Endodermal cell (in vitro differentiated cells): ENCODE measurements around the gene MYCBPAP. TPM values are rescaled to one million over a fixed set of nuclear protein-coding genes. Genes with fewer than 3 reads are reported as not detected.

Experiments
- DNase-seq: peaks from one replicate; pipeline ENCODE4 v3.0.0-alpha.2; 2017
- H3K27ac ChIP-seq: 2 replicates; pipeline ENCODE4 v1.5.1; 2013; ENCODE audit warnings: mild to moderate bottlenecking, low read depth, low read length, moderate library complexity
- H3K27me3 ChIP-seq: 2 replicates; pipeline ENCODE4 v1.6.1; 2013; ENCODE audit warnings: mild to moderate bottlenecking, low read length, moderate library complexity; ENCODE audit not compliant: insufficient read depth, control insufficient read depth, poor library complexity, severe bottlenecking
- H3K36me3 ChIP-seq: 2 replicates; pipeline ENCODE4 v1.7.0; 2013; ENCODE audit warnings: mild to moderate bottlenecking, low read length, moderate library complexity; ENCODE audit not compliant: control insufficient read depth, insufficient read depth
- H3K4me1 ChIP-seq: one replicate; pipeline ENCODE4 v1.7.0; 2013; ENCODE audit warnings: low read length; ENCODE audit not compliant: control insufficient read depth, insufficient read depth
- H3K4me3 ChIP-seq: 2 replicates; pipeline ENCODE4 v1.5.1; 2013; ENCODE audit warnings: mild to moderate bottlenecking, low read length, moderate library complexity
- H3K9ac ChIP-seq: 2 replicates; pipeline ENCODE4 v1.6.1; 2013; ENCODE audit warnings: mild to moderate bottlenecking, low read length, moderate library complexity; ENCODE audit not compliant: poor library complexity, severe bottlenecking; ENCODE audit errors: extremely low read depth
- H3K9me3 ChIP-seq: 2 replicates; pipeline ENCODE4 v1.6.1; 2013; ENCODE audit warnings: mild to moderate bottlenecking, low read length, moderate library complexity; ENCODE audit not compliant: control insufficient read depth
- H3K27ac Mint-ChIP-seq: 2 replicates; pipeline ENCODE4 v1.8.0; 2020; ENCODE audit warnings: mixed read lengths
- H3K27me3 Mint-ChIP-seq: 2 replicates; pipeline ENCODE4 v1.8.0; 2021; ENCODE audit warnings: mild to moderate bottlenecking, mixed read lengths; ENCODE audit not compliant: insufficient read depth
- H3K36me3 Mint-ChIP-seq: 2 replicates; pipeline ENCODE4 v1.8.0; 2020; ENCODE audit warnings: low read depth, mixed read lengths
- H3K4me1 Mint-ChIP-seq: 2 replicates; pipeline ENCODE4 v1.8.0; 2020; ENCODE audit warnings: mixed read lengths
- H3K4me3 Mint-ChIP-seq: 2 replicates; pipeline ENCODE4 v1.8.0; 2020; ENCODE audit warnings: mild to moderate bottlenecking, moderate library complexity, mixed read lengths
- H3K9me3 Mint-ChIP-seq: 2 replicates; pipeline ENCODE4 v1.8.0; 2020; ENCODE audit warnings: mild to moderate bottlenecking, mixed read lengths
- CTCF ChIP-seq: fragments of 200-600 bp; sonication (generic); conservative IDR thresholded peaks from 2 replicates; pipeline ENCODE4 v1.5.0; 2021; ENCODE audit warnings: antibody characterized with exemption, mild to moderate bottlenecking
- WGBS, 2 experiments: methylation state at CpG; one replicate each; pipeline versions ENCODE4 v1.1.5 to v1.1.7; 2013; ENCODE audit warnings: missing lambda C conversion rate in 2 of 2, mixed read lengths in 1 of 2; ENCODE audit not compliant: insufficient coverage in 1 of 2, insufficient read length in 1 of 2; 5-methylcytosine and 5-hydroxymethylcytosine counted together
- total RNA-seq, 2 donors: library from RNA; stranded (reverse); fragmentation: NEBNext Ultra II Directional in 1 of 2; extraction: Animal tissue kit (Norgen Biotek cat#: 25700) in 1 of 2; gene quantifications; 2 replicates in 1 of 2; 3 replicates in 1 of 2; pipeline ENCODE4 v1.2.1, GENCODE V29; 2021

MYCBPAP gene
- total RNA-seq, 2 donors from 2014 or later, result 3.5 to 7.1 TPM

GRCh38 chr17:50541402-50541715, 33.1 kb downstream of the MYCBPAP start:
- no peak for DNase-seq
- no peak overlapping the region for H3K27ac ChIP-seq
- H3K27ac Mint-ChIP-seq, result no peak overlapping the region
- no peaks in the 10 kb centered on the region for H3K9me3 ChIP-seq
- no peak for TF ChIP-seq CTCF
- no peaks in the 10 kb centered on the region for H3K36me3 ChIP-seq
- peak overlapping the region; percentile 84 for H3K4me3 ChIP-seq
- no peaks in the 10 kb centered on the region for H3K27me3 ChIP-seq
- H3K4me1 Mint-ChIP-seq, result peaks cover 10% of the 10 kb centered on the region
- H3K9me3 Mint-ChIP-seq, result no peaks in the 10 kb centered on the region
- no peaks in the 10 kb centered on the region for H3K36me3 Mint-ChIP-seq
- WGBS, 2 experiments, result 70 to 85% methylated on average over 7 to 9 of the region's 9 CpGs
- peak overlapping the region; percentile 69 for H3K4me3 Mint-ChIP-seq
- peaks cover 6% of the 10 kb centered on the region for H3K4me1 ChIP-seq
- peak overlapping the region; percentile 15 for H3K9ac ChIP-seq
- H3K27me3 Mint-ChIP-seq, result peaks cover 25% of the 10 kb centered on the region

GRCh38 chr17:50541716-50542688, 33.8 kb downstream of the MYCBPAP start:
- DNase-seq, result peak; percentile 97
- 3 to 4% methylated on average over 56 to 82 of the region's 82 CpGs for WGBS, 2 experiments
- Mint-ChIP-seq H3K36me3 (no peaks in the 10 kb centered on the region), H3K9me3 (no peaks in the 10 kb centered on the region), H3K27me3 (peaks cover 24% of the 10 kb centered on the region), H3K4me3 (peak overlapping the region; percentile 69), H3K4me1 (peaks cover 10% of the 10 kb centered on the region), H3K27ac (peak overlapping the region; percentile 67)
- Histone ChIP-seq H3K27ac (peak overlapping the region; percentile 85), H3K9me3 (no peaks in the 10 kb centered on the region), H3K4me3 (peak overlapping the region; percentile 84), H3K27me3 (no peaks in the 10 kb centered on the region), H3K9ac (peak overlapping the region; percentile 59), H3K4me1 (peaks cover 6% of the 10 kb centered on the region), H3K36me3 (no peaks in the 10 kb centered on the region)
- peak; percentile 52 for TF ChIP-seq CTCF

GRCh38 chr17:50542795-50543774, 34.8 kb downstream of the MYCBPAP start:
- no peaks in the 10 kb centered on the region for H3K9me3 ChIP-seq
- no peaks in the 10 kb centered on the region for H3K36me3 ChIP-seq
- peak; percentile 60 for DNase-seq
- Mint-ChIP-seq H3K4me3 (peak overlapping the region; percentile 69), H3K27ac (peak overlapping the region; percentile 67), H3K27me3 (peaks cover 23% of the 10 kb centered on the region), H3K36me3 (no peaks in the 10 kb centered on the region), H3K4me1 (peaks cover 10% of the 10 kb centered on the region), H3K9me3 (no peaks in the 10 kb centered on the region)
- peaks cover 13% of the 10 kb centered on the region for H3K4me1 ChIP-seq
- WGBS, 2 experiments, result 90 to 94% methylated on average over 12 to 16 of the region's 16 CpGs
- no peak for TF ChIP-seq CTCF
- peak overlapping the region; percentile 84 for H3K4me3 ChIP-seq
- no peaks in the 10 kb centered on the region for H3K27me3 ChIP-seq
- peak overlapping the region; percentile 85 for H3K27ac ChIP-seq
- H3K9ac ChIP-seq, result no peak overlapping the region
